ENCODE results near the gene MICAL2.

Gene MICAL2

GRCh38 chr11:12147827-12148226, 37.4 kb downstream of the MICAL2 start:
- H3K9me3 ChIP-seq (ENCODE audit: control insufficient read depth, low read length): no peaks in the 10 kb centered on the region
- peaks cover 34% of the 10 kb centered on the region for H3K4me1 ChIP-seq (ENCODE audit: control insufficient read depth, insufficient read depth, low read length, poor library complexity, severe bottlenecking)
- 67 to 75% methylated on average over 3 to 4 of the region's 5 CpGs for WGBS, 2 experiments (ENCODE audit: insufficient coverage in 2 of 2)
- no peak overlapping the region for H3K4me3 ChIP-seq (ENCODE audit: extremely low read depth, insufficient read depth, low read length, poor library complexity, severe bottlenecking)
- peaks cover 51% of the 10 kb centered on the region for H3K36me3 ChIP-seq (ENCODE audit: control insufficient read depth, insufficient read depth, low read length)
- no peak overlapping the region for H3K27ac ChIP-seq (ENCODE audit: low read depth, low read length, severe bottlenecking)

DNA sequence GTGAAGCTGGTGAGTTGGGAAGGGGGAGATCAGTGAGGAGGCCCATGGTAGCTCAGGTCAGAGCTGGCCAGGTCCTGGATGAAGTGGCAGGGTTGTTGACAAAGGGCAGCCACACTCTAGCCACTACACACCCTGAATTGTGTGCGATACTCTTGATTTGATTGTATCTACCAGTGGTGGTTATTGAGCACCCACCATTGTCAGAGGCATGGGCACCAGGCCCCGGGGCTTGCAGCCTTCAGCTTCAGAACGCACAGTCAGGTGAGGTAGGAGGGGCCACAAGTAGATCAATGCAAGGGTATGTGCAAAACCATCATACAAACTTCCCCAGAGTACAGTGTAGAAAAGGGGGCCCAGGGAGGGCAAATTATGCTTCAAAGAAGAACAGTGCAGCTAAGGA, 38.1 kb downstream of the MICAL2 start:
- H3K4me1 ChIP-seq (ENCODE audit: control insufficient read depth, insufficient read depth, low read length, poor library complexity, severe bottlenecking): peaks cover 28% of the 10 kb centered on the region
- WGBS, 2 experiments (ENCODE audit: insufficient coverage in 2 of 2): 90 to 100% methylated on average over 1 to 2 of the region's 3 CpGs
- H3K36me3 ChIP-seq (ENCODE audit: control insufficient read depth, insufficient read depth, low read length): peaks cover 53% of the 10 kb centered on the region
- H3K9me3 ChIP-seq (ENCODE audit: control insufficient read depth, low read length): no peaks in the 10 kb centered on the region
- H3K27ac ChIP-seq (ENCODE audit: low read depth, low read length, severe bottlenecking): no peak overlapping the region
- H3K4me3 ChIP-seq (ENCODE audit: extremely low read depth, insufficient read depth, low read length, poor library complexity, severe bottlenecking): no peak overlapping the region

GRCh38 chr11:12148882-12149281, 38.5 kb downstream of the MICAL2 start:
- peak overlapping the region; percentile 16 for H3K27ac ChIP-seq (ENCODE audit: low read depth, low read length, severe bottlenecking)
- H3K9me3 ChIP-seq (ENCODE audit: control insufficient read depth, low read length): no peaks in the 10 kb centered on the region
- H3K36me3 ChIP-seq (ENCODE audit: control insufficient read depth, insufficient read depth, low read length): peaks cover 54% of the 10 kb centered on the region
- H3K4me3 ChIP-seq (ENCODE audit: extremely low read depth, insufficient read depth, low read length, poor library complexity, severe bottlenecking): no peak overlapping the region
- peaks cover 23% of the 10 kb centered on the region for H3K4me1 ChIP-seq (ENCODE audit: control insufficient read depth, insufficient read depth, low read length, poor library complexity, severe bottlenecking)
- WGBS, 2 experiments (ENCODE audit: insufficient coverage in 2 of 2): 97 to 100% methylated on average over 4 of the region's 4 CpGs

DNA sequence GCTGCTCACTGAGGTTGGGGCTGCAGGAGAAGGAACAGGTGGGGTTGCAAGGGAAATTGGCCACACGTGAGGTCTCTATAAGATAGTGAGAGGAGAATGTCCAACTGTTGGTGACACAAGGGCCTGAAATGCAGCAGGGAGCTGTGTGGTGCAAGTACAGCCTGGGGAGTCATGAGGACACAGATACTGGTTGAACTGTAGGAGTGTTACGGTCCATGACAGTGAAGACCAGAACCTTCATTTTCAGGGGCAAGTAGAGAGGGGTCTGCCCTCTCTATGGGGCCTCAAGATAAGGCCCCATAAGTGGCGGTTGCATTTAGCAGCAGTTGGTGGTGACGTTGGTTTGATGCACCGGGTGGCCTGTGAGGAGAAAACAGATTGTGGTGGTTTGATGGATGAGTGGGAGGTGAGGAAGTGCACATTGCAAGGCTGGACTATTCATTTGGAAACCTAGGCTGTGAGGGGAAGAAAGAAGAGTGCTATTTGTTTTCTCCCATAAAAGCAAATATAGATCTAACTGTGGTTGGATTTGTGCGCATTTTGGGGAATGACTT, 39.4 kb downstream of the MICAL2 start:
- H3K4me1 ChIP-seq (ENCODE audit: control insufficient read depth, insufficient read depth, low read length, poor library complexity, severe bottlenecking): peaks cover 15% of the 10 kb centered on the region
- H3K27ac ChIP-seq (ENCODE audit: low read depth, low read length, severe bottlenecking): no peak overlapping the region
- no peaks in the 10 kb centered on the region for H3K9me3 ChIP-seq (ENCODE audit: control insufficient read depth, low read length)
- H3K36me3 ChIP-seq (ENCODE audit: control insufficient read depth, insufficient read depth, low read length): peaks cover 54% of the 10 kb centered on the region
- 95 to 97% methylated on average over 4 to 5 of the region's 6 CpGs for WGBS, 2 experiments (ENCODE audit: insufficient coverage in 2 of 2)
- no peak overlapping the region for H3K4me3 ChIP-seq (ENCODE audit: extremely low read depth, insufficient read depth, low read length, poor library complexity, severe bottlenecking)

- Histone ChIP-seq H3K9me3 (ENCODE audit: control insufficient read depth, low read length) (no peaks in the 10 kb centered on the region), H3K4me1 (ENCODE audit: control insufficient read depth, insufficient read depth, low read length, poor library complexity, severe bottlenecking) (peaks cover 14% of the 10 kb centered on the region), H3K4me3 (ENCODE audit: extremely low read depth, insufficient read depth, low read length, poor library complexity, severe bottlenecking) (no peak overlapping the region), H3K36me3 (ENCODE audit: control insufficient read depth, insufficient read depth, low read length) (peaks cover 54% of the 10 kb centered on the region), H3K27ac (ENCODE audit: low read depth, low read length, severe bottlenecking) (peak overlapping the region; percentile 66)
- 83 to 88% methylated on average over 6 to 9 of the region's 10 CpGs for WGBS, 2 experiments (ENCODE audit: insufficient coverage in 2 of 2)
Measured at GRCh38 chr11:12150831-12151382, 40.5 kb downstream of the MICAL2 start.

DNA sequence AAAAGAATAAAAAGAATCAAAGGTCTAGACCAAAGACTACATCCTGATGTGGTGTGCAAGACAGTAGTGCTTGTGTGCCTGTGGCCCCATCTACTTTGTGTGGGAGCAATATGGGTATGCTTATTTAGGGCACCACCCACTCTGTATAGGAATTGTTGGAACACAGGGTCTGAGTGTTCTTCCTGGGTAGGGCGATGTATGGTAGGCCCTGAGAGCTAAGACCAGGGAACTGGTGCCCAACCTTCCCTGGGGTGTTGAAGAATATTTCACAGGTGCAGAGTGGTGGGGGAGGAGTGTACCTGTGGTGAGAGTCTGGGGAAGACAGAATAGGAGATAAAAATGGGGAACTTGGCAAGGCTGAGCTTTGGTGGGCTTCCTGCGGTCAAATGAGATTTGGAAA, 41.9 kb downstream of the MICAL2 start:
- Histone ChIP-seq H3K9me3 (ENCODE audit: control insufficient read depth, low read length) (no peaks in the 10 kb centered on the region), H3K27ac (ENCODE audit: low read depth, low read length, severe bottlenecking) (no peak overlapping the region), H3K4me3 (ENCODE audit: extremely low read depth, insufficient read depth, low read length, poor library complexity, severe bottlenecking) (no peak overlapping the region), H3K4me1 (ENCODE audit: control insufficient read depth, insufficient read depth, low read length, poor library complexity, severe bottlenecking) (peaks cover 27% of the 10 kb centered on the region), H3K36me3 (ENCODE audit: control insufficient read depth, insufficient read depth, low read length) (peaks cover 62% of the 10 kb centered on the region)
- WGBS, 2 experiments (ENCODE audit: insufficient coverage in 2 of 2): 100% methylated on average over 1 of the region's 2 CpGs

DNA sequence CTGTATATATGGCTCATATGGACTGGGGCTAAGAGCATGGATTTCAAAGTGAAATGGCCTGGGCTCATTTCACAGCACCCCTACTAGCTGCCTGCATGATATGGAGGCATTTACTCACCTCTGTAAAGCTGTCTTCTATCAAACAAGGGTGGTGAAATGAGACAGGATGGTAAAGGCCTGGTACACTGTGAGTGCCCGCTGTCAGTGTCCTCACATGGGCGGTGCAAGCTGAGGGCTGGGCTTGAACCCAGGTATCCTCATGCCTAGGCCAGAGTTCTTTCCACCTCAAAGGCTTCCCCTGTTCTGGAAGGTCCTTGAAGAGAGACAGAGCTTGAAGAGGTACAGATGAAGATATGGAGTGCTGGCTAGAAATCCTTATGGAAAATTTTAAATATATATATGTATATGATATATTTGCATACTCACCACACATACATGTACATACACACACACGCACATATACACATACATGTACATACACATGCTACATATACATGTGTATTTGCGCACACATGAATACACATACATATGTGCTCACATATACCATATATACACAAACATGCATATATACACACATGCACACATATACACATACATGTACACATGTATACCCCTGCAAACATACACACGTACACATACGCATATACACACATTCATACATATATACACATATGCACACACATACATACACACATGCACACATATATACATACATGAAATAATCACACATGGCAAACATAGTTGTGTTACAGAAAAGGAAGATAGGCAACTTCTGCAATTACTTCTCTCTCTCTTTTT, 44.7 kb downstream of the MICAL2 start:
- WGBS, 2 experiments (ENCODE audit: insufficient coverage in 2 of 2): 98 to 99% methylated on average over 5 to 6 of the region's 6 CpGs
- Histone ChIP-seq H3K9me3 (ENCODE audit: control insufficient read depth, low read length) (no peaks in the 10 kb centered on the region), H3K27ac (ENCODE audit: low read depth, low read length, severe bottlenecking) (no peak overlapping the region), H3K4me3 (ENCODE audit: extremely low read depth, insufficient read depth, low read length, poor library complexity, severe bottlenecking) (no peak overlapping the region), H3K4me1 (ENCODE audit: control insufficient read depth, insufficient read depth, low read length, poor library complexity, severe bottlenecking) (peaks cover 53% of the 10 kb centered on the region), H3K36me3 (ENCODE audit: control insufficient read depth, insufficient read depth, low read length) (peaks cover 48% of the 10 kb centered on the region)

DNA sequence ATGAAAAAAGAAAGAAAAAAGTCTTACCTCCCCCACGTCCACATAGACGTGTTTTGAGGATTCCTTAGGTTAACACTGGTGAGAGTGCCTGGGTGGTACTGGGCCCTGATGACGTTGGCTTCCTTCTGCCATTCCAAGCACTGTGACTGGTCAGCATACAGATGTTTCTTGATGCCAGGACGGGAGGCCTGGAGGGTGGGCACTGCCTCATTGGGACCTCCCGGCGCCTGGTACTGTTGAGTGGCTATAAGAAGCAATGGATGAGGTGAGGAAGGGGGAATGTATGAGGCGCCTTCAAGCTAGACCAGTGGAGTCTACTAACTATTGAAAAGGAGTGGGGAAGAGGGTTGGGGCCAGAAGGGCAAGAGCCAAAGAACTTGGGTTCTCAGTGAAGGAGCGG, 45.3 kb downstream of the MICAL2 start:
- no peaks in the 10 kb centered on the region for H3K9me3 ChIP-seq (ENCODE audit: control insufficient read depth, low read length)
- peaks cover 57% of the 10 kb centered on the region for H3K4me1 ChIP-seq (ENCODE audit: control insufficient read depth, insufficient read depth, low read length, poor library complexity, severe bottlenecking)
- peaks cover 51% of the 10 kb centered on the region for H3K36me3 ChIP-seq (ENCODE audit: control insufficient read depth, insufficient read depth, low read length)
- no peak overlapping the region for H3K27ac ChIP-seq (ENCODE audit: low read depth, low read length, severe bottlenecking)
- 96 to 97% methylated on average over 6 to 7 of the region's 8 CpGs for WGBS, 2 experiments (ENCODE audit: insufficient coverage in 2 of 2)
- no peak overlapping the region for H3K4me3 ChIP-seq (ENCODE audit: extremely low read depth, insufficient read depth, low read length, poor library complexity, severe bottlenecking)

DNA sequence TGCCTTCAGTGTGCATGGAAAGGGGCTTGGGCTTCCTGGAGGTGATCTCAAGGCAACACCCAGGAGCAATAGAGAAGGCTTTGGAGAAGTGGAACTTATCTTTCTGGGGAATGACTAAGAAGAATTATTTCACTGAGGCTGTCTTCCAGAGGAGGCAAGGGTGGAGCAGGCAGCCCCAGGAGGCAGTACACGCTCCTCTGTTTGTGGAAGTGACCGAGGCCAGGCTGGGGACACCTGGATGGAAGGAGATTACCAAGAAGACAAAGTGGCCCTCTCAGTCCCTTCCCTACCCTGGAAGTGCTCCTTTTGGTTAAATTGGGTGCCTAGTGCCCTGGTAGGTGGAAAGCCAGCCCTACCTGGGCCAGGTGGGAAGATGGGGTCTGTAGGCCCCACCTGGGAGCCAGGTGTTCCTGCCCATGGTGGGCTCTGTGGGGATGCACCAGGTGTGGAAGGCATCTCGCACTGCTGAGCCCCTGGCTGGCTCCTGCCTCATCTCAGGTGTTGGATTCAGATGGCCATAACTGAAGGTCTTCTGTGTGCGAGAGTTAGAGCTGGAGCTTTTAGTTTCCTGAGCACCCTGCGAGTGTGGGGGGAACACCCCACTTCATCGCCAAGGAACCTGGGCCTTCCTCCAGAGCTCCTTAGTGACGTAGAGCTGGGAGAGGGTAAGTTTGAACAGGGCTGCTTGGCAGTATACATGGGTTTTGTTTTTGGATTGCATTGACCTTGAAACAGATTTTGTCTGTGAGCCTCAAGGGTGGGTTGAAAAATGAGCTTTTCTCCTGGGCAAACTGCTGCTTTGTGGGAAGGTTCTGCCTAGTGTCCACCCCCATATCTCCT, 46.1 kb downstream of the MICAL2 start:
- H3K4me3 ChIP-seq (ENCODE audit: extremely low read depth, insufficient read depth, low read length, poor library complexity, severe bottlenecking): no peak overlapping the region
- no peak overlapping the region for H3K27ac ChIP-seq (ENCODE audit: low read depth, low read length, severe bottlenecking)
- peaks cover 55% of the 10 kb centered on the region for H3K4me1 ChIP-seq (ENCODE audit: control insufficient read depth, insufficient read depth, low read length, poor library complexity, severe bottlenecking)
- peaks cover 56% of the 10 kb centered on the region for H3K36me3 ChIP-seq (ENCODE audit: control insufficient read depth, insufficient read depth, low read length)
- WGBS, 2 experiments (ENCODE audit: insufficient coverage in 2 of 2): 93 to 95% methylated on average over 4 to 6 of the region's 7 CpGs
- no peaks in the 10 kb centered on the region for H3K9me3 ChIP-seq (ENCODE audit: control insufficient read depth, low read length)

DNA sequence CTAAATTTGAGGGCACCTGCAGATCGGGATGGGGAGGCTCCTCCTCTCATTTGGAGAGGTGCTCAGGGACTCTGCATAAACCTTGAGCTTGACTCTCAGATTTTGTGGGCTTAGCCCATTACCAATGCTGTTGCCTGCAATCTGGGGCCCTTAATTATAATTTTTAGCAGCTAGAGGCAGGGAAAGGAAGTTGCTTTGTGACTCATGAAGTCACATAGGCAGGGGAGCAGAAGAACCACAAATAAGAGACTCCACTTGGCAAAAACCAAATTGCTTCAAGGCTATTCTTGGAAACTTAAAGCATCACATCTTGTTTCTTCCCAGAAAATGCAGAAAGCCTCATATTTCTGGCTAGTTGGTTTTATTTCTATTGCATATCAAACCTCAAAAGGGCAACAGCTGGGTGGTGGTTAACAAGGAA, 46.9 kb downstream of the MICAL2 start:
- Histone ChIP-seq H3K27ac (ENCODE audit: low read depth, low read length, severe bottlenecking) (no peak overlapping the region), H3K4me3 (ENCODE audit: extremely low read depth, insufficient read depth, low read length, poor library complexity, severe bottlenecking) (no peak overlapping the region), H3K9me3 (ENCODE audit: control insufficient read depth, low read length) (no peaks in the 10 kb centered on the region), H3K36me3 (ENCODE audit: control insufficient read depth, insufficient read depth, low read length) (peaks cover 60% of the 10 kb centered on the region), H3K4me1 (ENCODE audit: control insufficient read depth, insufficient read depth, low read length, poor library complexity, severe bottlenecking) (peaks cover 59% of the 10 kb centered on the region)
- 77 to 86% methylated on average over 1 of the region's 1 CpG for WGBS, 2 experiments (ENCODE audit: insufficient coverage in 2 of 2)
